ENCODE measurements around the gene RCBTB1.

DNA sequence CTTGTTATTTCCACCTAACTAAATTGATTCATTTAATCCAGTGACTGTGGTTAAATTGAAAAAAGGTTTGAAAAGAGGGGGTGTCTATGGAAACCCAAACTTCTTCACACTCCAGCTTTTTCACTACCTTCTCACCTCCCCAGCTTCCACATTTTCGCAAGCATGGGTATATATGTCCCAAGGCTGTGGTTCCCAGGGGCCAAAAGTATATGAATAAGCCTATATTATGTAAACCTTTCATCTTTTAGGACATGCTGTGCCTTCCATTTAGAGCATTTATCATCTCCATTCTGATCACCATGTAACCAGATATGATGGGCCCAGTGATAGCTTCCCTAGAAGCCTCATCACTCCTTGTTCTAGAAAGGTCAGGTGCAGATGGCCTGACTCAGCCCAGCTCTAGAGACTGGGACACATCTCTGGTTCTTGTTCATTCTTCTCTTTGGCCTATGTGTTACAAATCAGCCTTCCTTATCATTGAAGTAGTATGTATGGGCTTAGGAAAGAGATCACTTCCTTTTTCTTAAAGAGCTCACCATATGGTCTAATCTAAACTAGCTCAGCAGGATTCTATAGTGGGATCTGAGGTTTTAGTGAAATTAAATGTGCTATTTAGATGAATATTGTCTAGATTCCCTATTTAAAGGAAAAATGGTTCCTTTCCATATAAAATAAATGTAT lies 23.4 kb upstream of the RCBTB1 start:
- no peak for TF ChIP-seq MYC (IDR thresholded peaks at IDR 0.05; ENCODE audit: low read depth, low read length)
- TF ChIP-seq, protein P1, sequence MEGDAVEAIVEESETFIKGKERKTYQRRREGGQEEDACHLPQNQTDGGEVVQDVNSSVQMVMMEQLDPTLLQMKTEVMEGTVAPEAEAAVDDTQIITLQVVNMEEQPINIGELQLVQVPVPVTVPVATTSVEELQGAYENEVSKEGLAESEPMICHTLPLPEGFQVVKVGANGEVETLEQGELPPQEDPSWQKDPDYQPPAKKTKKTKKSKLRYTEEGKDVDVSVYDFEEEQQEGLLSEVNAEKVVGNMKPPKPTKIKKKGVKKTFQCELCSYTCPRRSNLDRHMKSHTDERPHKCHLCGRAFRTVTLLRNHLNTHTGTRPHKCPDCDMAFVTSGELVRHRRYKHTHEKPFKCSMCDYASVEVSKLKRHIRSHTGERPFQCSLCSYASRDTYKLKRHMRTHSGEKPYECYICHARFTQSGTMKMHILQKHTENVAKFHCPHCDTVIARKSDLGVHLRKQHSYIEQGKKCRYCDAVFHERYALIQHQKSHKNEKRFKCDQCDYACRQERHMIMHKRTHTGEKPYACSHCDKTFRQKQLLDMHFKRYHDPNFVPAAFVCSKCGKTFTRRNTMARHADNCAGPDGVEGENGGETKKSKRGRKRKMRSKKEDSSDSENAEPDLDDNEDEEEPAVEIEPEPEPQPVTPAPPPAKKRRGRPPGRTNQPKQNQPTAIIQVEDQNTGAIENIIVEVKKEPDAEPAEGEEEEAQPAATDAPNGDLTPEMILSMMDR (IDR thresholded peaks at IDR 0.05; ENCODE audit: extremely low read depth in 1 of 2, insufficient read depth in 1 of 2, low read depth in 1 of 2, low read length in 2 of 2), result no peak
